Measurements from ENCODE around the gene TSHZ2.

TSHZ2 gene

GRCh38 chr20:53071833-53072232 lies 99.7 kb downstream of the TSHZ2 start:
- DNase-seq (ENCODE audit: low read depth in 2 of 2), result no peak
- no peak overlapping the region for H3K4me3 ChIP-seq (replicated peaks in 1 of 2; ENCODE audit: low read depth in 2 of 2, low read length in 2 of 2)
- TF ChIP-seq CTCF (IDR thresholded peaks at IDR 0.05; ENCODE audit: low read depth, low read length), result no peak

- DNase-seq (ENCODE audit: low read depth in 2 of 2), result no peak
- no peak for TF ChIP-seq CTCF (IDR thresholded peaks at IDR 0.05; ENCODE audit: low read depth, low read length)
- no peak overlapping the region for H3K4me3 ChIP-seq (replicated peaks in 1 of 2; ENCODE audit: low read depth in 2 of 2, low read length in 2 of 2)
Measured at GRCh38 chr20:53072923-53073579, 100.9 kb downstream of the TSHZ2 start.

GRCh38 chr20:53073636-53074415 lies 101.7 kb downstream of the TSHZ2 start:
- no peak for DNase-seq (ENCODE audit: low read depth in 2 of 2)
- TF ChIP-seq CTCF (IDR thresholded peaks at IDR 0.05; ENCODE audit: low read depth, low read length), result no peak

GRCh38 chr20:53074811-53075314 lies 102.7 kb downstream of the TSHZ2 start:
- DNase-seq (ENCODE audit: low read depth in 2 of 2), result peak in 1 of 2 donors; percentile 16
- no peak for TF ChIP-seq CTCF (IDR thresholded peaks at IDR 0.05; ENCODE audit: low read depth, low read length)
- no peak overlapping the region for H3K4me3 ChIP-seq (replicated peaks in 1 of 2; ENCODE audit: low read depth in 2 of 2, low read length in 2 of 2)

More at GRCh38 chr20:53073636-53074415, 101.7 kb downstream of the TSHZ2 start:
- no peak overlapping the region for H3K4me3 ChIP-seq (replicated peaks in 1 of 2; ENCODE audit: low read depth in 2 of 2, low read length in 2 of 2)

GRCh38 chr20:53076668-53077067 lies 104.5 kb downstream of the TSHZ2 start:
- no peak for DNase-seq (ENCODE audit: low read depth in 2 of 2)
- TF ChIP-seq CTCF (IDR thresholded peaks at IDR 0.05; ENCODE audit: low read depth, low read length), result no peak
- H3K4me3 ChIP-seq (replicated peaks in 1 of 2; ENCODE audit: low read depth in 2 of 2, low read length in 2 of 2), result no peak overlapping the region

- DNase-seq (ENCODE audit: low read depth in 2 of 2), result peak in 1 of 2 donors; percentile 52
- H3K4me3 ChIP-seq (replicated peaks in 1 of 2; ENCODE audit: low read depth in 2 of 2, low read length in 2 of 2), result no peak overlapping the region
- no peak for TF ChIP-seq CTCF (IDR thresholded peaks at IDR 0.05; ENCODE audit: low read depth, low read length)
Measured at GRCh38 chr20:53077373-53078205, 105.4 kb downstream of the TSHZ2 start.

Data from cardiac fibroblast (primary cell).